SK-N-SH treated with all-trans-retinoic acid at 6 μM for 48 hours (cell line): ENCODE results near the gene OR52I2.

Experiments used
- ATAC-seq: fragments of 200-7000 bp; cut with Tn5 transposase; 3 replicates; pipeline ENCODE4 v1.9.1; 2020; ENCODE audit warnings: mild to moderate bottlenecking, moderate library complexity
- ARNTL ChIP-seq: fragments of 450-650 bp; formaldehyde crosslinking; IDR thresholded peaks from 2 replicates; pipeline ENCODE4 v1.5.0; 2020; ENCODE audit warnings: low read depth, mild to moderate bottlenecking, moderate library complexity, borderline replicate concordance
- CREB5 ChIP-seq: fragments of 250-450 bp; sonication (Bioruptor Pico); IDR thresholded peaks from 2 replicates; pipeline ENCODE4 v1.5.1; 2020; ENCODE audit warnings: low read depth, mild to moderate bottlenecking, moderate library complexity
- CSRNP3 ChIP-seq: fragments of 250-450 bp; sonication (Bioruptor Pico); IDR thresholded peaks from 2 replicates; pipeline ENCODE4 v1.5.1; 2021; ENCODE audit warnings: mild to moderate bottlenecking, moderate library complexity
- GLIS3 ChIP-seq: fragments of 250-450 bp; sonication (Bioruptor Pico); IDR thresholded peaks from 2 replicates; pipeline ENCODE4 v1.5.0; 2020; ENCODE audit warnings: mild to moderate bottlenecking, moderate library complexity
- PATZ1 ChIP-seq: fragments of 250-450 bp; sonication (Bioruptor Pico); IDR thresholded peaks from 2 replicates; pipeline ENCODE4 v1.8.0; 2020; ENCODE audit warnings: mild to moderate bottlenecking, moderate library complexity, borderline replicate concordance
- POU6F1 ChIP-seq: fragments of 250-450 bp; sonication (Bioruptor Pico); IDR thresholded peaks from 2 replicates; pipeline ENCODE4 v1.8.0; 2021; ENCODE audit warnings: low read depth, mild to moderate bottlenecking, moderate library complexity, borderline replicate concordance
- PPARA ChIP-seq: fragments of 250-450 bp; sonication (Bioruptor Pico); IDR thresholded peaks from 2 replicates; pipeline ENCODE4 v1.5.0; 2020; ENCODE audit warnings: mild to moderate bottlenecking, borderline replicate concordance
- RARB ChIP-seq: fragments of 250-450 bp; sonication (Bioruptor Pico); IDR thresholded peaks from 2 replicates; pipeline ENCODE4 v1.8.0; 2021; ENCODE audit warnings: mild to moderate bottlenecking, moderate library complexity
- SNAI2 ChIP-seq: fragments of 250-450 bp; sonication (Bioruptor Pico); IDR thresholded peaks from 2 replicates; pipeline ENCODE4 v1.5.0; 2020; ENCODE audit warnings: mild to moderate bottlenecking, moderate library complexity
- TCF4 ChIP-seq: fragments of 250-450 bp; sonication (Bioruptor Pico); IDR thresholded peaks from 2 replicates; pipeline ENCODE4 v1.8.0; 2021; ENCODE audit warnings: mild to moderate bottlenecking, moderate library complexity, borderline replicate concordance
- TOX ChIP-seq: fragments of 250-450 bp; sonication (Bioruptor Pico); IDR thresholded peaks from 2 replicates; pipeline ENCODE4 v1.8.0; 2021; ENCODE audit warnings: mild to moderate bottlenecking, moderate library complexity, borderline replicate concordance
- TSHZ2 ChIP-seq: fragments of 250-450 bp; sonication (Bioruptor Pico); IDR thresholded peaks from 2 replicates; pipeline ENCODE4 v1.5.0; 2020; ENCODE audit warnings: mild to moderate bottlenecking, moderate library complexity
- ZFP3 ChIP-seq: fragments of 250-450 bp; sonication (Bioruptor Pico); IDR thresholded peaks from 2 replicates; pipeline ENCODE4 v1.5.0; 2020; ENCODE audit warnings: mild to moderate bottlenecking, moderate library complexity
- ZFP30 ChIP-seq: fragments of 450-650 bp; formaldehyde crosslinking; IDR thresholded peaks from 2 replicates; pipeline ENCODE4 v1.5.0; 2022; ENCODE audit warnings: mild to moderate bottlenecking, moderate library complexity
- ZNF565 ChIP-seq: fragments of 450-650 bp; formaldehyde crosslinking; conservative IDR thresholded peaks from 2 replicates; pipeline ENCODE4 v1.5.0; 2020; ENCODE audit warnings: low read depth, mild to moderate bottlenecking, moderate library complexity
- ZNF8 ChIP-seq: fragments of 450-650 bp; formaldehyde crosslinking; IDR thresholded peaks from 2 replicates; pipeline ENCODE4 v1.5.0; 2020; ENCODE audit warnings: mild to moderate bottlenecking, moderate library complexity

OR52I2 gene

GRCh38 chr11:4546878-4547277, 34.7 kb upstream of the OR52I2 start (continued):
- no peak for TF ChIP-seq TOX (CRISPR knock-in tag)
- TF ChIP-seq, all 23 proteins: peak for 0

GRCh38 chr11:4547416-4547815, 34.1 kb upstream of the OR52I2 start:
- no peak for TF ChIP-seq TCF4 (CRISPR knock-in tag)
- TF ChIP-seq PATZ1 (CRISPR knock-in tag): no peak
- TF ChIP-seq CREB5 (CRISPR knock-in tag): no peak
- no peak for TF ChIP-seq RARB (CRISPR knock-in tag)
- no peak for TF ChIP-seq ZFP3 (CRISPR knock-in tag)
- no peak for TF ChIP-seq ARNTL (CRISPR knock-in tag)
- TF ChIP-seq ZFP30: no peak
- TF ChIP-seq CSRNP3 (CRISPR knock-in tag): no peak
- TF ChIP-seq, all 23 proteins: peak for 0
- no peak for ATAC-seq

- no peak for TF ChIP-seq POU6F1 (CRISPR knock-in tag)
- no peak for TF ChIP-seq CSRNP3 (CRISPR knock-in tag)
- TF ChIP-seq SNAI2 (CRISPR knock-in tag): no peak
- peak; percentile 53; the same call in 1 of the 3 replicates for ATAC-seq
Measured at GRCh38 chr11:4551346-4551979, 30.1 kb upstream of the OR52I2 start.

- no peak for ATAC-seq
- no peak for TF ChIP-seq ZFP3 (CRISPR knock-in tag)
- TF ChIP-seq ZNF8 (CRISPR knock-in tag): no peak
- no peak for TF ChIP-seq TSHZ2 (CRISPR knock-in tag)
- no peak for TF ChIP-seq PATZ1 (CRISPR knock-in tag)
- TF ChIP-seq CREB5 (CRISPR knock-in tag): no peak
- TF ChIP-seq GLIS3 (CRISPR knock-in tag): no peak
- no peak for TF ChIP-seq ARNTL (CRISPR knock-in tag)
- no peak for TF ChIP-seq PPARA
- no peak for TF ChIP-seq SNAI2 (CRISPR knock-in tag)
- no peak for TF ChIP-seq ZNF565
- no peak for TF ChIP-seq RARB (CRISPR knock-in tag)
- no peak for TF ChIP-seq TCF4 (CRISPR knock-in tag)
- TF ChIP-seq, all 23 proteins: peak for 0
Measured at GRCh38 chr11:4559527-4560440, 21.8 kb upstream of the OR52I2 start.
